Effector CD8-positive, alpha-beta T cell (primary cell): ENCODE measurements around the gene C2CD4D.
"Not testable (repeated sequence)": the region's sequence is repeated elsewhere in the genome, so short reads cannot be mapped to it uniquely, and the experiment has no call there.

Experiments used
- DNase-seq: peaks from one replicate; lab custom pipeline; 2025; lab: John Stamatoyannopoulos, UW

Gene C2CD4D

DNA sequence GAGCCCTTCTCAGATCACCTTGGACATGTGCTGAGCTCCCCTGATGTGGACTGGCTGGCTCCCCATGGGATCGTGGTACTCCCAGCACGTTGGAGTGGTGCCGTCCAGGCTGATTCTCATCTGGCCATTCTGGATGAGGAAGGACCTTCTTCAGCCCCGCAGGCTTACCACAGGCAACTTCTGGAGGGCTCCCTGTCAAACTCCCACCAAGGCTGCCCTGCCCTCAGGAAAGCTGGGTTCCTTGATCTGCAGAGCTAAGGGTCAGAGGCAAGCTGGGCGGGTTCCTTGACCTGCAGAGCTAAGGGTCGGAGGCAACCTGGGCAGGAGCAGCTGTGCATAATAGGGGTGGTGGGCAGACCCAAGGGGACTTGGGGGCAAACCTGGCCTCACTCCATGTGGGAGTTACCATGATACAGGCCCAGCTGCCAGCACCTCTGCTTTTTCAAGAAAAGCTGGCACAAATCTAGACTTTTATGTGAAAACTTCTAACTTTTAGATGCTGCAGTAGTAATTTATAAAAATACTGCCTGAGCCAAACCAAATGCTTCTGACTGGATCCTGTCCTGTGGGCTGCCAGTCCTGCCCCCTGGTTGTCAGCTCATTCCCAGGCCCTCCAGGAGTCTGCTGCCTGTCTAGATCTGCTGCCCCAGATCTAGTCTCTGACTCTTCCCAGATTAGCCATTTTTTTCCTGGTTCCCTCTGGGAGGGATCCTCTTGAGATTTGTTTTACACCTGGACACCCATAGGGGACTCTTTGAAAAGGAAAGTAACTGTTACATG is 19.5 kb upstream of the C2CD4D start:
- no peak for DNase-seq

DNA sequence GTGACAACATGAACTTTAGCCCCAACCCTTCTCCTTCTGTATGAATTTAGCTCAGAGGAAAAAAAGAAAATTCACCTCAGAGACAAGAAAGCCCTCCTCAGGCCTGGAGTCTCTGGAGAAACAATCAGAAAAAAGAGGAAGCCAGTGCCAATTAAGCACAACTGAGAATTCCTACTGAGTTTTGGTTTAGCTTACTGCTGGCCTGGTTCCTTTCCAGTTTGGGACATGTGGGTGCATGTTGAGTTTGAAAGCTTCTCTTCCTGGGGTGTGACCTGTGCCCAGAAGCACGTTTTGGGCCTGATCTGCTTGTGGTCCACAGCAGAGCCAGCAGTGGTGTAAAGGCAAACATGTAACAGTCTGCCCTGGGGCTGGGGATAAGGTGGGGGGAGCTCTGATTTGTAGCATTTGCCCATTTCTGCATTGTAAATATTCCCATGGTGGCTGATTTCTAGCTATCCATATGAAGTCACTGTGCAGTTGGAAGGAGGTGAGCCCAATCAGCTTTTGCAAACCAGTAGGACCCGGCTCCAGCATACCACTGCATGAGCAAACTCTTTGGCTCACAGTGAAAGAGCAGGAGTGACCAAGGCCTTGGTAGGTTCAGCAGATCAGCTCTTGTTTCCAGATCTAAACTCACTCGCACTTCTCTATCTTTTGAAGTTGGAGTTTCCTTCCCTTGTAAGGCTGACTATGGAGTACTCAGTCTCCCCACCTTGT is 18.6 kb upstream of the C2CD4D start:
- DNase-seq: no peak

DNA sequence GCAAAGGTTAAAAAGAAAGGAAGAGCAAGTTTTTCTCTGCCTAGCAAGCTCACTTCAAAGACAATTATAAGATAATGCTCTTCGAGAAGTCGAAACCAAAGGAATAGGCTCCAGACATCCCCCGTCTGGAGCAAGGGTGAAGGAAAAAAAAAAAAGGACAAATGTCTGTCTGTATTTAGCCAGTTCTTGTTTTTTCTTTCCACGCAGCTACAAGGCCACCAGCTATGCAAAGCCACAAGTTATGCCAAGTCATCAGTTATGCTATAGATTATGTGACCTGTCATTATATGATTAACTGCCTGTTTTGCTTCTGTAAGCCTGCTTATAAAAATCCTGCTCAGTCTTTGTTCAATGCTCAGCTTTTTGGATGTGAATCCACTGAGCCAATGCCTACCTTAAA is 16.3 kb upstream of the C2CD4D start:
- no peak for DNase-seq

DNA sequence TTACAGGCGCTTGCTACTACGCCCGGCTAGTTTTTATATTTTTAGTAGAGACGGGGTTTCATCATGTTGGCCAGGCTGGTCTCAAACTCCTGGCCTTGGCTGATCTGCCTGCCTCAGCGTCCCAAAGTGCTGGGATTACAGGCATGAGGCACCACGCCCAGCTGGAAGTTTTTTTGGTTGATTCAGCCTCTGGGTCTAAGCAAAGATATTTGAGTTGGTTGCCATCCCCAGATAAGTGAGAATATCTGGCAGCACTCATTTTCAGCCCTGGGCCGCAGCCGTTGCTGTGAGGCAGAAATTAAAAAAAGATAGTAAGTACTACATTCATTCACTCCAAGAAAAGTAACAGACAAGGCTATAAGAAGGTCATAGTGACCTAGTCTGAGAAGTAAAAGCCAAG is 15.9 kb upstream of the C2CD4D start:
- DNase-seq: not testable (repeated sequence)

DNA sequence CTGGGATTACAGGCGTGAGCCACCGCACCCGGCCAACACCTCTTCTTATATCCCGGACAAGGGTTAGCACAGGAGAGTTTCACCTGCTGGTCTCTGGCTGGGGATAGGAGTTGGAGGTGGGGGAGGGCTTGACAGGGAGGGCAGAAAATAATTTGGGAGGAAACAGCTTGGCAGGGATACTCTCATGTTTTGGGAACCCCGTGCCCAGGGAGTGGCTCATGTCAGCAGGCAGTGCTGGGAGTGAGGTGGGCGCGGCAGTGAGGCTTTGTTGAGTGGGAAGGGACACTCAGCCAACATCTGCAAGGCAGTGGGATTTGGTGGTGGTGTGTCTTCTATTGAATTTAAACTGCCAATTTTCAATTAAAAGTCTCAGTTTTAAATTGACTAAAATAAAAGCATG is 15.0 kb upstream of the C2CD4D start:
- DNase-seq: no peak

DNA sequence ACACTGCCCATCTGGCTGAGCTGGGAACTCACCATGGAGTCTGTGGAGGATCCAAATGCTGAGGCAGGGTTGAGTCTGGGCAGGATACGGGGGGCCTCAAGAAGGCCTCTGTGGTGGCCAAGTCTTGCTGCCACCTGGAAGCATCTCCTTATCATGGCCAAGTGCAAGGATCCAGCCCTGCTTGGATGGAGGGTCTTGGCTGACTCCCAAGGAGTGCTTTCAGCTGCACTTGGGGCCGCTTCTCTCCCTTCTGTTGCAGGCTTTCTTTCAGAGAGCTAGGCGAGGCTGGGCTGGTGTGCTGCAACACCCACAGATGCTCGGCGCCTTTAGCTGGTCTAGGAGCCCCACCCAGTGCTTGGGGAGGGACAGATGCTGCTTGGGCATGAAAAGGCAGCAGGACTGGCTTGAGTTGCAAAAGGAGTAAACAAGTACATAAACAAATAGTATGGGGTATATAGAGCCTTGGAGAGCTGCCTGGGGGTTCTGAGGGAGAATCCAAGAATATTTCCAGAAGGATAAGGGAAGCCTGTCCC is 13.9 kb upstream of the C2CD4D start, which contains the start of gene THEM5:
THEM5 (minus strand) TSS at position 302 of the 533 bp plus-strand sequence; CDS start at position 155, 147 bp downstream.
- no peak for DNase-seq

DNA sequence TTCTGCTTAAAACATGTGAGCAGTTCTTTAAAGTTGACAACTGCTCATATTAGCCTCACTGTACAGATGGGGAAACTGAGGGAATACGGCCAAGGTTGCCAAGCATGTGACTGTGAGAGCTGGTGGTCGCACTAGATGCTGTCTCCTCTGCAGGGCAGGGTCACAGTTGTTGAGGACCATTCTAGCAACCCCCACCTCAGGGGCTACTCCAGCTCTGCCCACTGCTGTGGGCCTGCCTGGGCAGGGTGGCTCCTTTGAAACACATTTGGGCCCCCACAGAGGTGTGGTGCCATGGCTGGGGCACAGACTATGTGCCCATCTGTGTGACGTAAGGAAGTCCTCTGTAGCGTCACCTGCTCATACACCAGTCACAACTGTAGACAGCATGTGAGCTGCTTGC is 13.1 kb upstream of the C2CD4D start:
- DNase-seq: no peak

DNA sequence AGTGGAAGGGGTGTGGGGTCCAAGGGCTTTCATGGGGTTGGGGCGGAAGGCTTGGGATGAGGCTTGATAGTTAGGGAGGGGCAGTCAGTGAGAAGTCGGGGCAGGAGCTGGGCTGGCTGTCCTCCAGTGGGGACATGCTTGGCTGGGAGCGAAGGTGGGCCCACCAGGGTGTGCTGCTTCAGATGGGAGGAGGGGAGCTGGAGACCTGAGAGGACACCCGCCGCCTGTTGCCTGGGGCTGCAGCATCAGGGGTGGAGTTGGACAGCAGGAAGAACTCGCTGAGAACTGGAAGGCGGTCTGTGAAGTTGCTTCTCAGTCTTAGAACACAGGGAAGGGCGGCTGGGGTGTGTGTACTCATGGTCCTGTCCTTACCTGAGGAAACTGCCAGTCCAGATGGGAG is 12.3 kb upstream of the C2CD4D start:
- no peak for DNase-seq

DNA sequence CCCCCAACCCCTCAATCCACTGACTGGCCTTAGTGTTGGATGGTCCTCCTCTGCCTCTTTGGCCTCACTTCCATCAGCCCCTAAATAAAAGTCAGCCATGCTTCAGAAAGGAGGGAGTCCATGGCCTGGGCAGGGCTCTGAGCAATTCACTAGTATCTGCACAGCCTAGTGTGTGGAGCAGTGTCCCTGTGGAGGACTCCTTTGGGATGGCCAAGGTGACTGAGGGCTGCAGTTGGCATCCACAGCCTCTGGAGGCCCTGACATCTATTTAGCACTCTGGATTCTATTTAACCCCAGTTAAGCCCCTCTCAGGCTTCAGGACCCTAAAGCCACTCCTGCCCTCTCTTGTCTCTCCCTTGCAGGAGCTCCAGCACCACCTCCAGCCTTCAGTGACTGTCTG is 10.3 kb upstream of the C2CD4D start:
- no peak for DNase-seq

DNA sequence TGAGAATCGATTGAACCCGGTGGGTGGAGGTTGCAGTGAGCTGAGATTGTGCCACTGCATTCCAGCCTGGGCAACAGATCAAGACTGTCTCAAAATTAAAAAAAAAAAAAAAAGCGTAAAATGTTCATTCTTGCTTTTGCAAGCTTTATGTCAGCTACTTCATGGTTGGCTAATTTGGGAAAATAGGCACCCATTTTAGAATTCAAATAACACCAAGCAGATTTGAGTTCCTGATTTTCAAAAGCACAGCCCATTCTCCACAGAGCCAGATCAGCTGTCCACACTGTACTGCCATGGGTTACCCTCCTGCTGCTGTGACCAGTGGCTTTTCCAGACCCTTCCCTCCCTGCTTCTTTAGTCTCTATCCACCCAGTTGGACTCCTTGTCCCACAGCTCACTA is 9.5 kb upstream of the C2CD4D start:
- DNase-seq: no peak

DNA sequence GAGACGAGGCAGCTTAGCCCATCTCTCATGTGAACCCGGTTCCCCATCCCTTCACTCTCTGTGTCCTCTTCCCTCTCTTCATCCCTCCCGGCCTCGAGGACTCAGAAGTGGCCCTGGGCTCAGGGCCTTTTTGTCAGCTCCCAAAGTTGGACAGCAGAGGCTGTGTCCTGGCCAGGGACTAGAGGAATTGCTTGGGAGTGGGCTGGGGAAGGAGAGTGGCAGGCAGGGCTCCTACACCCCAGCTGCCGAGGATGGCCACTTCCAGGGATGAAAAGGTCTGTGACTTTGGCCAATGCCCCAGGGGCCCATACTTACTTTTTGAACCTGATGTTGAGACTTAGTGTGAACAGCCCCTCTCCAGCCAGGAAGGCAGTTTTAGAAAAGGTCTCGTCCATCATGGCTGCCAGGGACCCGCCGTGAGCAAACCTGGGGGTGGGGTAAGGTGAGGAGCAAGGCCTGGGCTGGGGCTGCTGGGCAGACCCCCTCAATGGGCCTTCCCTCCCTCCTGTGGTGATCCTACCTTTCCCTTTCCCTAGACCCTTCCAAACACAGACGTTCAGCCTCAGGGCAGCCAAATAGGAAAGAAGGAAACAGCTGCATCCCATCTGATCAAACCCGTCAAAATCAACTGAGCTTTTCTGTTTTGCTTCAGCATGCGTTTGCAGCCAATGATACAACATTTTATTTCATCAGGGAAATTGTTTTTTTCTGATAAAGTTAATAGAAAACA is 8.4 kb upstream of the C2CD4D start:
- DNase-seq: no peak

DNA sequence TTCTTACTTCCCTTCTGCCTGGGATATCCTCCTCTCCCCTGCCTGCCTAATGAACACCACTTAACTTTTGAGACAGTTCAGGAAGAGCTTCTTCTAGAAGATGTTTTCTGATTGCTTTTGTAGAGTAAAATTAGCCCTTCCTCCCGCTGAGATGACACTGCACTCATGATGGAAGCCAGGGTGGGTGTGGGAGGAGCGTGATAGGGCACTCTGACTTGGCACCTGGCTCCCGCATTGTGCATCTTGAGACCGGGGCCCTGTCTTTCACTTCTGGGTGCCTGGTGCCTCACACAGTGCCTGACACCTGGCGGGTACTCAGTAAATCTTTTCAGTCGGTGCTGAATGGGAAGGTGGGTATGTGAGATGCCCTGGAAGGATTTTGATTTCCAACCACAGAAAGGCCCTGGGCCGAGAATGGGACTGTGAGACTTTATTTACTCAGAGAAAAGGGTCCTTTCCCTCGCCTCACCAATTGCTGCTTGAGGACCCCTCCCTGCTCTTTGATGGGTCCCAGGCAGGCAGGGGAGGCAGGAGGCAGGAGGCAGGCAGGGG is 7.1 kb upstream of the C2CD4D start:
- no peak for DNase-seq

DNA sequence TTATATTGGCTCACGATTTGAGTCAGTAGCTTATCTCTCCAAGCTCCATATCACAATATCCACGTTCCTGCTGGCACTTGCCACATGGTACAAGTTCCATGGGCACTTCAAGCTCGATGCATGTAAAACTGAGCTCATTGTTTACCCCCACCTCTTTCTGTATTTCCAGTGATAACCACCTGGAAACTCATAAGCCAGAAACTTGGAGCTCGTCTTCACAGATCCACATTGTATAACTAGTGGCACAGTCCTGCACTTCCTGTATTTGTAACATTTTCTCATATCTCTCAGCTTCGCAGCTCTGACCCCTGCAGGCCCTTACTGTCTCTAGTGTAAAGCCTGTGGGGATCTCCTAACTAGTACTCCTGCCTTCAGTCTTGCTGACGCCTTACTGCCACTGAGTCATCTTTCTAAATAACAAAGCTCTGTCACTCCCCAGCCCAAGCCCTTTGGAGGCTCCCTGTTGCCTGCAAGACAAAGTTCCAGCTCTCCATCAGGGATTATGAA is 6.5 kb upstream of the C2CD4D start:
- DNase-seq: no peak

DNA sequence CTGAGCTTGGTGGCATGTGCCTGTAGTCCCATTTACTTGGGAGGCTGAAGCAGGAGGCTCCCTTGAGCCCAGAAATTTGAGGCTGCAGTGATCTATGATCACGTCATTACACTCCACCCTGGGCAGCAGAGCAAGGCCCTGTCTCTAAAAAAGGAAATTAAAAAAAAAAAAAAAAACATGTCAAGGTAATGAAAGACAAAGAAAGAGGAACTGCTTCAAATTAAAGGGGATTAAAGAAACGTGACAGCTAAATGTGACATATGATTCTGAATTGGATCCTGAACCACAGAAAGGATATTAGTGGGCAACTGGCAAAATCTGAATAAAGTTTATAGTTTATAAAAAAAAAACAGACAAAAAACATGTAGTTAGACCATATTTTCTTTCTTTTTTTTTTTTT is 3.8 kb upstream of the C2CD4D start:
- no peak for DNase-seq

DNA sequence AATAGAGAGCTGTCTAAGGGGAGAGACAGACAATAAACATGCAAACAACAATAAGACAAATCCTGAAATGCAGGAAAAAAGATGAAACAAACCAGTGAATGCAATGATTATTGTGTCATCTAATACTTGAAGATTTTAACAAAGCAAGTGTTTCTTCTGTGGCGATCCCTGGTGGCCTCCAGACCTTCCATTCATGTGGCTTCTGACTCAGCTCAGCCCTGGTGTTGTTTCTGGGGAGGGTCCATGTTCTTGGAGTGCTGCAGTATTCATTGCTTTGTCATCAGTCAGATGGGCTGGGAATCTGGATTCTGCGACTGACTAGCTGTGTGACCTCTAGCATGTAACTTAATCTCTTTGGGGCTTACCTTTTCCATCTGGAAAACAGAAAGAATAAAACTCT is 1.5 kb upstream of the C2CD4D start:
- no peak for DNase-seq

DNA sequence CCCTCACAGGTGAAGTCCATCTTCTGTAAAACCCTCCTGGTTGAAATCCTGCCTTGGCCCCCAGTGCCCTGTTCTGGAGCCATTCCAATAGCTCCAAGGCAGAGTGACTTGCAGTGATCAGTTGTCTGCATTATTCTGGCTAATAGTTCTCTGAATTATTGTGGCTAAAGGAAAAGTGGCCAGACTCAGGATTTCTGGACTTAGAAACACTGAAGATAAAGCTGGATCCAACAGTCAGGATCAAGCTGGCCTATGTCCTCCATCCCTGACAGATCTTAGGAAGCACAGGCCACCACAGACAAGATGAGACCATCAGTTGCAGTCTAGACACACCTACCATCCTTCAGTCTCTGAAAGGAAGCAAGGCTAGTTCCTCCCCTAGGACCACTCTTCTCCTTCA is 801 bp upstream of the C2CD4D start:
- DNase-seq: no peak

DNA sequence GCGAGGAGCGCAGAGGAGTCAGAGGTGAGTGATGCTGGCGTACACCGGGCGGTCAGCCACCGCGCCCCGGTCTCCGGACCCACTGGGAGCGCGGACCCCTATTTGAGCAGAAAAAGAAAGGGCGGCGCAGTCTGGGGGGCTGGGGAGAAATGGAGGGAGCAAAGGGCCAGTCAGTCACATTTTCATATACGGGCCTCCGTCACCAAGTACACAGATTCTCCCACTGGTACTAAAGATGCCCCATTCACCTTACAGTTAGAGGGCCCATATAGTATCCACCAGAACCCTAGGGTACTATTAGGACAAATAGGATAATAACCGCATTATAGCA is 573 bp downstream of the C2CD4D start:
- DNase-seq: no peak

DNA sequence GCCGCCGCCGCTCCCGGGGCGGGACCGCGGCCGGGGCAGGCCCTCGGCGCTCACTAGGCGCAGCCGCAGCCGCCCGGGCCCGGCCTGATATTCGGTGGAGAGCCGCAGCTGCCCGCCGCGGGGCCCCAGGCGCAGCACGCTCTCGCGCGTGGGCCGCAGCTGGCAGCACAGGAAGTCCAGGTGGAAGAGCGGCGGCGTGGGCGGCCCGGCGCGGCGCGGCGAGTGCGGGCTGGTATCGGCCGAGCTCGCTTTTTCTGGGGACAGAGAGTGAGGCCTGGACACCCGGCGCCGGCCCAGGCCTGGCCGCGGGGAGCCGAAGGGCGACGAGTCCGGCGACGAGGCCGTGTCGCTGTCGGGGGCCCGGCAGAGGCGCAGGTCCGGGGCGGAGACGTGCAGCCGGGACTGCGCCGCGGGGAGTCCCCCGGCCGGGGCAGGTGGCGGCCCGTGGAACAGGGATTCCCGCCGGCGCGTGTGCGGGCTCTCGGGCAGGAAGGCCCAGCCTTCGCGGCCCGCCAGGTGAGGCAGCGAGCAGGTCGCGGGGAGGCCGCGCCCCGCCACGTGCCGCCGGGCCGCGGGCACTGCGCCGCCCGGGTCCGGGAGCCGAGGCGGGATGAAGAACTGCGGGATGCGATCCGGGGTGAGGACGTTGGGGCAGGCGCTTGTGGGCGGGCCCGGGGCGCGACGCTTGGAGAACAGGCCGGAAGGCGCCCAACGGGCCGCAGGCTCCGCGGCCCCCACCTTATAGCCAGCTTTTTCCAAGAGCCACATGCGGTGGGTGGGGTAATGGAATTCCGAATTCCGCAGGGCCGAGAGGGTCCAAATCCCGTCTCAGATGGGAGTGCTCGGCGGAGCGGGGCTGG is 1.2 kb downstream of the C2CD4D start:
- DNase-seq: no peak

DNA sequence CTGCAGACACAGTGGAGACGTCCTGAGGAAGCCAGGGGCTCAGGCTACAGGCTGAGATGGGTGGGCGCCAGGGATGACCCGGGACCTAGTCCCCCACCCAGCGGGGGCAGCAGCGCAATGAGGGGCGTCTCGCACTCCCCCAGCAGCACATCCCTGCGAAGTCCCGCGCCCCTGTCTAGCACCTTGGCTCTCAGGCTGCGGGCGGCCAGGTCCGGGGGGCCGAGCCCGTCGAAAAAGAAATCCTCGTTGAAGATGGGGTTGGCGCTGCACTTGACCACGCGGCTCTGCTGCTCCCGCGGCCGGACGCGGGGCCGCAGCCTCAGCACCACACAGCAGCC is 1.8 kb downstream of the C2CD4D start:
- no peak for DNase-seq

DNA sequence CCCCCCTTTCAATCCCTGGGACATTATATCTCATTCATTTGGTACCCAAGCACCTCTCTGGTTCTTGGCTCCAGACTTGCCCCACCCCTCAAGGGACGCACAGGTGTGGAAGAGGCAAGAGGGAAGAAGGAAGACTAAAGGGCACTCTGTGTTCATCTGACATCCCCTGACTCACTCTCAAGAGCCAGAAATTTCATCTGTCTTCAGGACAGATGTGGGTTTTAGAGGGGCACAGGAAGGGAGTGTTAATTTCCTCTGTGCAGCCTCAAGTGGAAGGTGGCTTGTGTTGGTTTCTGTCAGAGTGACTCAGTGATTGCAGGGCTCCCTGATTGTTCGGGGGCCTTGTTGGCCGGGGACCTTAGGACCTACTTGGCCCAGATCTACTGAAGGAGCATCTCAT is 2.4 kb downstream of the C2CD4D start:
- no peak for DNase-seq

DNA sequence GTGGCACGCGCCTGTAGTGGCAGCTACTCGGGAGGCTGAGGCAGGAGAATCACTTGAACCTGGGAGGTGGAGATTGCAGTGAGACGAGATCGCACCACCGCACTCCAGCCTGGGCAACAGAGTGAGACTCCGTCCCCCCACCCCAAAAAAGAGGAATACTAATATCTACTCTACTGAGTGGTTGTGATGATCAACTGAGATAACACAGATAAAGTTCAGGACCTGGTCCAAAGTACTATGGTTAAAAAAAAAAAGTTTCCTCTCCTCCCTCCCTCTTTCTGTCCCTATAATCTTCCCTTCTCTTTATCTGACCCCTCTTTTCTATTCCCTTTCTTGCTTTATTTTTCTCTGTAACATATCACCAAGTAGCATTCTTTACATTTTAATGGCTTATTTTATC is 4.0 kb downstream of the C2CD4D start:
- DNase-seq: no peak
